GM18858 (cell line): ENCODE results near the gene TRABD2B.

Experiments
- ATAC-seq: cut with Tn5 transposase; IDR thresholded peaks from one replicate; pipeline ENCODE4 v1.9.1; 2021; ENCODE audit not compliant: unreplicated experiment

The TRABD2B gene

DNA sequence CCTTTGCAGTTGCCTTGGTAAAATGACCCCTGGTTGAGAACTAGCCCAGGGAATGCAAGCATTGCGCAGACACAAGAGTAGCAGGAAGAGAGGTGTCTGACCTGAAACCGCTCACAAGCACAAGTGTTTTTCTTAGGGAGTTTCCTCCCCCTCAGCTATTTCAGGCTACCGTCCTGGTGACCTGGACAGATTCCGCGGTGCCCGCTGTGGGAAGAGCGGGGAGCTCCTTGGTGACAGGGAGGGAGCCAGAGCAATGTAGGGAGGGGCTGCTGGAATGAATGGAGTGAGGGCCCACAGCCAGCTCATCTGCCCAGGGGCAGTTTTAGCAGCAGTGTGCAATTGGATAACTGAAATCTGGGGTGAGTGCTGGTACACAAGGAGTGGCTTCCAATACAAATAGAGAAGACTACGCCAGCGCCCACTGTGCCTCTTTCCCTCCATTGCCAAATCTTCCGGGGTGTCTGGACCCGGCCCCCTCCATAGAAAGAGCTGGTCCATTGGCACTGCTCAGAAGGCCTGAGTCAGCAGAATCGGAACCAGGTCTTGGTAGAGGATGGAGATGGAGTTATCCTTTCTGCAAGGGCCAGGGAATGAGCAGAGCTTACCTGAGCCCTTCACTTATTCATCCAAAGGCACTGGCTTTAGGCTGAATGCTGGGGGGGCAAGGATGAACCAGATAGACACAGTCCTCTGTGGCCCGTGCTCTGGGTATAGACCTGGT is 82.8 kb downstream of the TRABD2B start:
- no peak for ATAC-seq

DNA sequence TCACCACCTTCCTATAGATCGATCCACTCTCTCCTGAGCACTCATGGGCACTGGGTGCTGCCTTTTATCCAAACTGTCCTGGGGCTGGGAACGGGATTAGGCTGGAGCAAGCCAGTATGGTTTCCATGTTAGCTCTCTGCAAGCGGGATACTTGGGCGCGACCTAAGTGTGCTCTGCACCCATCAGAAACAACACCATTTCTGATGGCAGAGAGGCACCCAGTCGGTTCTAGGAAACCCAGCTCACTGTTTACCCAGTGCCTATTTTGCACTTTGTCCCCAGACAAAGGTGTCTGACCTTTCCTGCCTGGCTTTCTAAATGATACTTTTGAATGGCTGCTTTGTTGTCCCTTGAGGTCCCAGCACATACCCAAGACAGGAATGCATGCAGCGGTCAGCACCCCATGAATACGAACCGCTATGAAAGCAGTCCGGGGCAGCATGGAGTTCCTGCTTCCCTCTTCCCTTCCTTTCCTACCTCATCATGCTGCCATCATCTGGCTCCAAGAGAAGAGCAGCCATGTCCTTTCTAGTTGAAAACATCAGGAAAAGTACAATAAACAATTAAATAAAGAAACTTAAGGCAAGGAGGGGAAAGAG is 83.9 kb downstream of the TRABD2B start:
- no peak for ATAC-seq

DNA sequence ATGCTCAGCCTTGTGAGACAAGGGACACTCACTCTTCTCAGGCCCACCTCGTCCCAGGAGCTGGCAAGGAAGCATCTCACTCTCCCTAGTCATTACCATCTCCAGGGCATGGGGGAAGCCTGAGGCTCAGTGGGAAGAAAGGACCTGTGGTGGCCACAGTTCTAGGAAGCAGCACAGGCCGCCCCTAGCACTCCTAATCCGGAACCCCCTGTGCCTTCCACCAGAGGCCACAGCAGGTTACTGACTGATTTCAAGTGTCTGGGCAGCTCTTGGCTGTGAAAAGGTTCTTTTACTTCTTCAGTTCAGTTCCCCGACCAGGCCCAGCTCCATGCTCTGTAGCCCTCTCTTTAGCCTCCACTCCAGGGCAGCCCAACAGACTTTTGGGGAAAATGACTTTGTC is 84.4 kb downstream of the TRABD2B start:
- ATAC-seq = no peak

- no peak for ATAC-seq
Observed at GRCh38 chr1:47911892-47912291, 85.3 kb downstream of the TRABD2B start.

GRCh38 chr1:47911424-47911823 is 85.8 kb downstream of the TRABD2B start:
- ATAC-seq = no peak

DNA sequence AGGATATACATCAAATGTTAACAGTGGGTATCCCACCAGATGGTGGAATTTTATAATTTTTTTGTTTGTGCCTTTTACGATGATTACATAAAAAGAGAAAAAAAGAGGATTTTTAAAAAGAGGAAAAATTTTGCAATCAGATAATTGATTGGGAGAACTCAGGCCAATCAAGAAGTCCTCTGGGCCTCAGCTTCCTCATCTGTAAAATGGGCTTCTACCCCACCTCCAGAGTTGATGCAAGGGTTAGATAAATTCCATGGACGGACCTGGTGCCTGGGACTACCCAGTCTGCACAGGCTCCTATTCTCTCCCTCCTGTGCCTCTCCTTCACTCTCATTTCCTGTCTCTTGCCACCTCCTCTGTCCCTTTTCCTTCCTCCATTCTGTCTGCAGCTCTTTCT is 88.9 kb downstream of the TRABD2B start:
- ATAC-seq = no peak

- ATAC-seq = no peak
Observed at GRCh38 chr1:47907177-47907528, 90.0 kb downstream of the TRABD2B start.

DNA sequence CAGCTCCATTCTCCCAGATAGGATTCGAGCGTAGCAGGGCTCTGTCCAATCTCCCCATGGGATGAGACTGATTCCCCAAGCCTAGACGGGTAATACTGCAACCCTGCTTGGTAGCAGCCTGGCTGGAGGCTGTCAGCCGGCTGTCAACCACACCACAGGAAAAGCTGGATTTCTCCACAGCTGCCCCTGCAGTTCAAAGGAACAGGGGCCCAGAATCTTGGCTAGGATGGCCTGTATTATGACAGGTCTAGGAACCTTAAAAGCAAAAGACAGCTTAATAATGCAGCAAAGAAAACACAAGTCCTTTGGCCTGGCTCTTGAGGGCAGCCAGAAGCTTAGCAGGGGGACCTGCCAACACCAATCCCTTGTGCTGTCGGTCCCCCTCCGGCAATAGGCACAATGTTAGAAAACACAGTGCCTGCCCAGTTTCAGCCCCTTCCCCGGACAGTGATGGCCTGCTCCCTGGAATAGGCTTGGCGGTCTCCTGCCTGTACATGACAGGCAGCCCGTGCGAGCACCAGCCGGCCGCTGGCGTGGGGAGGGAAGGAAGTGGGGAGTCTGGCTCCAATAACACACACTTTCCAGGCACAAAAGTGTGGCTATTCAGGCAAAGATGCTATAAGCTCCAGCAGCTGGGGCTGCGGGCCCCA is 90.5 kb downstream of the TRABD2B start:
- no peak for ATAC-seq

GRCh38 chr1:47906009-47906432 is 91.2 kb downstream of the TRABD2B start:
- ATAC-seq = no peak

- no peak for ATAC-seq
Observed at GRCh38 chr1:47903723-47904122, 93.5 kb downstream of the TRABD2B start.

GRCh38 chr1:47901001-47901575 is 96.1 kb downstream of the TRABD2B start:
- no peak for ATAC-seq

- ATAC-seq = no peak
Observed at GRCh38 chr1:47898133-47898845, 98.9 kb downstream of the TRABD2B start.

DNA sequence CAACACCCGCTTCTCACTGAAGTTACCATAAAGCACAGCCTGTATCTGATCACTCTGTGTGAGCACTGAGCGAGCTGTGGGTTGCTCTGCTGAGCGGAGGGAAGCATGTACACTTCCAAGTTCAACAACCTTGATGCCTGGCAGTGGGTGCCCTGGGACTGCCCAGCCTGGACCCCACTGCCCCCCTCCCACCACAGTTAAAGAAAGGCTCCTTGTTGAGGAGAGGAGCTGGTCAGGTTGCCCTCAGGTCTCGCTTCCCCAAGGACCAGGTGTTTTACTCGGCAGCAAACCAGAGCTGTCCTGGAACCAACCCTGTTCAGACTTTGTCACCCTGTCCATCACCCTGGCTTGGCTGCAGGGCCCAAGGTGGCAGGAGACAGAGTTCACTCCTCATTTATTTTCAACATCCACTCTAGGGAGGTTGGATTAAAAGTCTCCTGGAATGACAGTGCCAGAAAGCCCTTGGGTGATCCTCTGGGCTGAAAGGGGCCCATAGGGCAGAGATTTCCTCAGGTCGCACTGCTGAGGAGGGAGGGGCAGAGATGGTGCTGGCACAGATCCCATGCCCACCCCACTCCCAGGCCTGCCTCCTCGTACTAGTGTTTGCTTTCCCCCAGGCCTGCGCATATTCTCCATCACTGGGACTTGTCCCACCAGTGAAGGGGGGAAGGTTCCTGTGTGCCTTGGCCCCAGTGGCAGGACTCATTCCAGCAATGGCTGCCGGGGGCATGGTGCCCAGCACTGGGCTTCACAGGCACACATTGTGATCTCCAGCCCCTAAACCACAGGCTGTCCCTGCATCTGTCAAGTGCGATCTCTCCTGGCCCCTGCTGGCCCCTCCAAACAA is 101.7 kb downstream of the TRABD2B start:
- no peak for ATAC-seq

DNA sequence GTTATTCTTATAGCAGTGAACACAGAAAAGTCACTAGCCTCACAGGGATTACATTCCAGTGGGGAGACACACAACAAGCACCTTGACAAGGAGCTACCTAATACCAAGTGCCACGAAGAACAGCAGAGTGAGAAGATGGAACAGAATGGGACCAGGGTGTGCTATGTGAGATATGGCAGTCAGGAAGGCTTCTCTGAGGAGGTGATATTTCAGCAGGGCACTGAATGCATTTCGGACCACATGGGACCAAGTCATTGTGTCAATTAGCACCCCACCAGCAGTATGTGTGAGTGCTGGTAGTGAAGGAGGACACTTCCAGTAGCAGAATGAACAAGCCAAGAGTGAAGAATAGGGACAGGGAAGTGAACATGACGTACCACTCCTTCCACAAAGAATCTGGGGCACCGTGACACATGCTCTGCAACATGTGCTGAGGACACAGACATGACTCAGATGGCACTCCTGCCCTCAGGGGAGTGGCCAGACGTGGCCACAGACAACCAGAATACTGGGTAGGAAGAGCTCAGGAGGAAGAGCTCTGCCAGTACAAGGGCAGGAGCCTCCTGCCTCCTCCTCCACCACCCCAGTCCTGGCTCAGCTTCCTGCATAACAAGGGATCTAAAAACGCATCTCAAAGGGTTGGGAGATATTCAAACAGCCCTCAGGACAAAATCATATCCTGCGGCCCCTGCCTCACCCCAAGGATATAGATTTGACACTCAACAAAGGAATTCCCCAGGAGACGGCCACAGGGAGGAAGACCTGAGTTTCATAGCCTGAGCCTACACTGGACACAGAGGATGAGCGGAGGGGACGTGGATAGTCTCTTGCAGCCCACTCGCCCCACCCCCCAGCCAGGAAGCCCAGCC is 102.5 kb downstream of the TRABD2B start:
- ATAC-seq = no peak

DNA sequence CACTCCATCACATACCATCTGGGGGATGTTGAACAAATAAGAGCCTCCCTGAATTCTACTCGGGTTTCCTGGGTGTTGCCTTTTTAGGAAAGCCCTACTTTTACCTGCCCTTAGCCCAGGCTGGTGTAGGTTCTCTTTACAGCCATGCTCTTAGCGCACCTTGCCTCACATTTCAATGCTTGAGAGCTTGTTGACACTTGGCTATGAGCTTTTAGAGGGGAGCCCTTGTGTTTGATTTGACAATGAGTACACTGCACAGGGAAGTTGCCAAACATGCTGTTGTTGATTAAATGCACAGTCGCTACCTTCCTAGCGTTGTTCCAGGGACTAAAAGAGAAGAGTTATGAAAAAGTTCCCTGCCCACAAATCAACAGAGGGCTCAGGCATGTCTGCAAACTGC is 103.8 kb downstream of the TRABD2B start:
- no peak for ATAC-seq

DNA sequence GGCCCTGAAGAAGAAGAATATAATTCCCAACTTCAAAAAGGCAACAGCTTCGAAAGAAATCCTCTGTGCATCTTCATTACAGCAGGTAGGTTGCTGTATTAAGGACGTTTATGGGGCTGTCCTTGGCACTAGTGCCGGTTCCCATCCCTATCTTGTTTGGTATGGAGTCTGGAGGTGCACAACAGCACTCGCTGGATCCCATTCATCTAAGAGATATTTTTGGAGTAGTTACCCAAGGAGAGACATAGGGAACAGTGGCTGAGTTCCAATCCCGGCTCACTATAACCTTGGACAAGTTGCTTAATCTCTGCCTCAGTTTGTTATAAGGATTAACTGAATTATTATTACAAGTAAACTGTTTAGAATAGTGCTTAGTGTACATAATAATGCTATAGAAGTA is 106.4 kb downstream of the TRABD2B start:
- no peak for ATAC-seq

- ATAC-seq = no peak
Observed at GRCh38 chr1:47888294-47888629, 108.9 kb downstream of the TRABD2B start.

- ATAC-seq = no peak
Observed at GRCh38 chr1:47887475-47888293, 109.5 kb downstream of the TRABD2B start.

- ATAC-seq = no peak
Observed at GRCh38 chr1:47887060-47887459, 110.1 kb downstream of the TRABD2B start.
